Left kidney (tissue), 2 donors: Measurements from ENCODE around the gene LILRA1. TPM values are rescaled to one million over a fixed set of nuclear protein-coding genes. Genes with fewer than 3 reads are reported as not detected.
"Not testable (repeated sequence)": the region's sequence is repeated elsewhere in the genome, so short reads cannot be mapped to it uniquely, and the experiment has no call there.

Experiments used
- DNase-seq: peaks from one replicate; pipeline ENCODE4 v3.0.0-alpha.2; 2013
- polyA plus RNA-seq: library from polyadenylated mRNA; unstranded; fragments of 120-200 nt; gene quantifications from one replicate; pipeline ENCODE4 v1.2.1, GENCODE V29; 2013; ENCODE audit not compliant: insufficient read length

The LILRA1 gene
- polyA plus RNA-seq, 1 donor = 0.32 TPM

DNA sequence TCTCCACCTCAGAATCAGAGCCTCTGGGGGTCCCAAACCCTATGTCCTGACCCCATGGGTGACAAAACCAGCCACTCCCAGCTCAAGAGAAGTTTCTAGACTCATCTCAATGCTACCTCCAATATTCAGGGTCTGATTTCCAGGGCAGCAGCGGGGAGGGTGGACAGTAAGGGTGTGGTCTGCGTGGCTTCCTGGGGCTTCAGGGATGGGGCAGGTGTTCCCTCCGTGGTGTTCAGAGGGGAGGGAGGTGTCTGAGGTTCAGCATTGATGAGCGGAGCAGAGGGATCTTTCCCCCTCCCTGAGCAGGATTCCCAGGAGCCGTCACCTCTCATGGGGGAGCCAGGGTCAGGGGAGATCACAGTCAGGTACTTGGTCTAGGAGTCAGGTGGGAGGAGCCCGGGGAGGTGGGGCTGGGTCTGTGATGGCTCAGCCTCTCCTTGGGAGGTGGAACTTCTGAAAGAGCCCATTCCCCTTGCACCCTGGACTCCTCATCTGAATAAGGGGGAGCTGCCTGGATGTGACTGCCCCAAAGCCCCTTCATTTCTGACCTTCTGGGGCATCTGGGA lies 16.9 kb upstream of the LILRA1 start:
- no peak for DNase-seq

DNA sequence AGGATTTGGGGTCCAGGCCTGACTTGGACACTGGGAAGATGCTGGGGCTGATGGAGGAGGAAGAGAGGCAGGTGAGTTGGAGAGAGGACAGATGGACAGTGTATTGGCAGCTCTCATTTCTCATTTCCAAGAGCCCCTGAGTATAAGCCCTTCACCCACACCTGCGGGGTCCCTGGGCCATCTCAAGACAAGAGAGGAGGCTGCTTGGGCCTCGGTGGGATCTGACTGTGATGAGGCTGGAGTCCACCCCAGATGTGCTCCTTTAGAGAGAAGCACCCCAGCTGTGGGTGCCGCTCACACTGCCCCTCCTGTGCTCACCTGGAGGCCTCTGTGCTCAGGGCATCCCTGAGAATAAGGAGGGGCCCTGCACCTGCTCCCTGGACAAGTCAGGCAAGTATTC lies 16.1 kb upstream of the LILRA1 start:
- no peak for DNase-seq

DNA sequence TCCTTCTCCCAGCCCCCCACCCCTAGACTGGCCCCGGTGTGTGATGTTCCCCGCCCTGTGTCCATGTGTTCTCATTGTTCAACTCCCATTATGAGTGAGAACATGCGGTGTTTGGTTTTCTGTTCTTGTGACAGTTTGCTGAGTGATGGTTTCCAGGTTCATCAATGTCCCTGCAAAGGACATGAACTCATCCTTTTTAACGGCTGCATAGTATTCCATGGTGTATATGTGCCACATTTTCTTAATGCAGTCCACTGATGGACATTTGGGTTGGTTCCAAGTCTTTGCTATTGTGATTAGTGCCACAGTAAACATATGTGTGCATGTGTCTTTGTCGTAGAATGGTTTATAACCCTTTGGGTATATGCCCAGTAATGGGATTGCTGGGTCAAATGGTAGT lies 15.2 kb upstream of the LILRA1 start:
- not testable (repeated sequence) for DNase-seq

DNA sequence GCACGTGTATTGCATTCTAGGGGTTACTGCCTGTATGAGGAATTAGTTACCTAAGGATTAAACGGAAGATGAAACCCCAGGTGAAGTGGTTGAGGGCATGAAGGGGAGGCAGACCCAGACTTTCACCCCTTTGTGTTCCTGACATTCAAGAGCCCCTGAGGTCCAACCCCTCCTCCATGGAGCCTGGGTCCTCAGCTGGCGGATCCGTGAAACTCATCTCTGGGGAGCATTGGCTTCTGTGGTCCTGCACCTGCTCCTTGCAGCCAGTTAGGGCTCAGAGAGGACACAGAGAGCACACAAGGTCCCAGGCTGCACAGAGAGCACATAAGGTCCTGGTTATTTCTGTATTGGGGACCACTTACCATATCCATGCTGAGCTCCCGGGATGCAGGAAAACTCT lies 7.0 kb upstream of the LILRA1 start:
- no peak for DNase-seq

DNA sequence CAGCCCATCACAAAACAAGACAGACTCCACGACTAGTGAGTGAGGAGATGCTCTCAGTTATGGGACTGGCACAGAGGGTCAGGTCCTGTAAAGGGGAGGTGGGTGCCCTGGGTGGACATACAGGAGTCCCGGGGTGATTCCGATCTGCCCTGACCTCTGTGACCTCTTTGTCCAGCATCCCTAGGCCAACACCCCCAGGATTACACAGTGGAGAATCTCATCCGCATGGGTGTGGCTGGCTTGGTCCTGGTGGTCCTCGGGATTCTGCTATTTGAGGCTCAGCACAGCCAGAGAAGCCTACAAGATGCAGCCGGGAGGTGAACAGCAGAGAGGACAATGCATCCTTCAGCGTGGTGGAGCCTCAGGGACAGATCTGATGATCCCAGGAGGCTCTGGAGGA lies 6.4 kb upstream of the LILRA1 start:
- no peak for DNase-seq

DNA sequence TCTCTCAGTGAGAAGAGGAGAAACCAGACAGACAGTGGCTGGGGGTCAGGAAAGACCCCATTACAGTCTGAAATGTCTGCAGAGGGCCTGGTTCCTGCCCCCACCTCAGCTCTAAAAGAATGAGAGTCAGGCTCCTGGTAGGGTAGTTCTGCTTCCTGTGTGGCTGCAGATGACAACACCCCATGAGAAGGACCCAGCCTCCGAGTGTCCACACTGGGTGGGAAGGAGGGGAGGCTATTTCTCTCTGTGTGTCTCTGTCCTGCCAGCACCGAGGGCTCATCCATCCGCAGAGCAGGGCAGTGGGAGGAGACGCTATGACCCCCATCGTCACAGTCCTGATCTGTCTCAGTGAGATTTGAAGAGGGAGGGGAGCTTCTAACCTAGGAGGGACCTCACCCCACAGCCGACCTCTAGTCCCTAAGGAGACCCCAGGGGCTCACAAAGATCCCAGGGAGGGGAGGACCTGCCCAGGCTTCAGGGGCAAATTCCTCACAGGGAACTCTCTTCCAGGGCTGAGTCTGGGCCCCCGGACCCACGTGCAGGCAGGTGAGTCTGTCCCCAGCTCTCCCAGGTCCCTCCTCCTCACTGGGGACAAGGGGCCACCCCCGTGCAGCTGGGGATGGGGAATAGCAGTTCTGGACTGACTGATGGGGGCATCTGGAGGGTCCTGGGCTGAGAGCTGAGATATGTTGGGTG lies 647 bp downstream of the LILRA1 start:
- DNase-seq = not testable (repeated sequence)

DNA sequence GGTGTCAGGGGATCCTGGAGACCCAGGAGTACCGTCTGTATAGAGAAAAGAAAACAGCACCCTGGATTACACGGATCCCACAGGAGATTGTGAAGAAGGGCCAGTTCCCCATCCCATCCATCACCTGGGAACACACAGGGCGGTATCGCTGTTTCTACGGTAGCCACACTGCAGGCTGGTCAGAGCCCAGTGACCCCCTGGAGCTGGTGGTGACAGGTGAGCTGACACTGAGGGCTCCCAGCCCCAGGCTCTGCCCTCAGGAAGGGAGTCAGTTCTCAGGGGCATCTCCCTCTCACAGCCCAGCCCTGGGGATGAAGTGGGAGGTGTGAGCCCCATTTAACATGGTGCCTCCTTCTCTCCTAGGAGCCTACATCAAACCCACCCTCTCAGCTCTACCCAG lies 1.3 kb downstream of the LILRA1 start:
- DNase-seq = no peak

DNA sequence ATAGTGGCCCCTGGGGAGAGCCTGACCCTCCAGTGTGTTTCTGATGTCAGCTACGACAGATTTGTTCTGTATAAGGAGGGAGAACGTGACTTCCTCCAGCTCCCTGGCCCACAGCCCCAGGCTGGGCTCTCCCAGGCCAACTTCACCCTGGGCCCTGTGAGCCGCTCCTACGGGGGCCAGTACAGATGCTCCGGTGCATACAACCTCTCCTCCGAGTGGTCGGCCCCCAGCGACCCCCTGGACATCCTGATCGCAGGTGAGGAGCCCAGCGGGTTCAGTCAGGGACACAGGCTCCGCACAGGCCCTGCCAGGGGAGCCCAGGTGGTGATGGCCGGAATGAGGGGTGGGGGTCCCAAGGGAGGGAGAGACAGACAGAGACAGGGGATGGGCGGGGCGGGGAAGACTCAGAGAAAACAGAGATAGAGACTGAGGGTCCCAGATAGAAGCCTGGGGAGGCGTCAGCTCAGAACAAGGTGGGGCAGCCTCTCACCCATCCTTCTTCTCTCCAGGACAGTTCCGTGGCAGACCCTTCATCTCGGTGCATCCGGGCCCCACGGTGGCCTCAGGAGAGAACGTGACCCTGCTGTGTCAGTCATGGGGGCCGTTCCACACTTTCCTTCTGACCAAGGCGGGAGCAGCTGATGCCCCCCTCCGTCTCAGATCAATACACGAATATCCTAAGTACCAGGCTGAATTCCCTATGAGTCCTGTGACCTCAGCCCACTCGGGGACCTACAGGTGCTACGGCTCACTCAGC lies 2.4 kb downstream of the LILRA1 start:
- not testable (repeated sequence) for DNase-seq

DNA sequence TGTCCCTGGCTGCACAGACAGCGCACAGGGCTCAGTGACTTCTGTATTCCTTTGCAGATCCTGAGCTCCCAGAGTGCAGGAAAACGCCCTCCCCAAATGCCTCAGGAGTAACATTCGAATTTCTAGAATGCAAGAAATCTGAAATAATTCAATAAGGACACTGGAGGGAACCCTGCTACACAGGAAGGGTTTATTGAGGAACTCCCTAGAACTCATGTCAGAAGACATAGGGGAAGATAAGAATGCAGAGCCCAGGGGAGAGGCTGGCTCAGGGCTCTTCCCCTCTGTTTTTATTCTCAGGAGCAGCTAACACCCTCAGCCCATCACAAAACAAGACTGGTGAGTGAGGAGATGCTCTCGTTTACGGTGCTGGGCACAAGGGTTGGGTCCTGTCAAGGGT lies 6.8 kb downstream of the LILRA1 start:
- DNase-seq = no peak

DNA sequence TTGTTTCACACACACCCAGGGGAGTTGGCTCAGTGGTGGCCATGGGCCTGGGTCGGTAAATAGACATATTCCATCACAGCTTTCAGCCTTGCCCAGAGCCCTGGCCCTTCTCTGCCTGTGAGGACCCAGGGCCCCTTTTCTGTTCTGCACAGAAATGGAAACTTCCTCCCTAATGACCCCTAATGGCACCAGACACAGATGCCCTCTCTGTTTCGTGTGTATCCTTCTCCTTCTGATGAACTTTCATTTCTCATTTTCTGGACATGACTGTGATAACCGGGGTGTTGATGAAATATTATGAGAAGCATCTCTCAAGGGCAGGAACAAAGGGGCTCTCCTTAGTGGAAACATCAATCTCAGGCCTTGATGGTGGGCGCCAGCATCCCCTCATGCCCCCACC lies 12.8 kb downstream of the LILRA1 start:
- DNase-seq = no peak

DNA sequence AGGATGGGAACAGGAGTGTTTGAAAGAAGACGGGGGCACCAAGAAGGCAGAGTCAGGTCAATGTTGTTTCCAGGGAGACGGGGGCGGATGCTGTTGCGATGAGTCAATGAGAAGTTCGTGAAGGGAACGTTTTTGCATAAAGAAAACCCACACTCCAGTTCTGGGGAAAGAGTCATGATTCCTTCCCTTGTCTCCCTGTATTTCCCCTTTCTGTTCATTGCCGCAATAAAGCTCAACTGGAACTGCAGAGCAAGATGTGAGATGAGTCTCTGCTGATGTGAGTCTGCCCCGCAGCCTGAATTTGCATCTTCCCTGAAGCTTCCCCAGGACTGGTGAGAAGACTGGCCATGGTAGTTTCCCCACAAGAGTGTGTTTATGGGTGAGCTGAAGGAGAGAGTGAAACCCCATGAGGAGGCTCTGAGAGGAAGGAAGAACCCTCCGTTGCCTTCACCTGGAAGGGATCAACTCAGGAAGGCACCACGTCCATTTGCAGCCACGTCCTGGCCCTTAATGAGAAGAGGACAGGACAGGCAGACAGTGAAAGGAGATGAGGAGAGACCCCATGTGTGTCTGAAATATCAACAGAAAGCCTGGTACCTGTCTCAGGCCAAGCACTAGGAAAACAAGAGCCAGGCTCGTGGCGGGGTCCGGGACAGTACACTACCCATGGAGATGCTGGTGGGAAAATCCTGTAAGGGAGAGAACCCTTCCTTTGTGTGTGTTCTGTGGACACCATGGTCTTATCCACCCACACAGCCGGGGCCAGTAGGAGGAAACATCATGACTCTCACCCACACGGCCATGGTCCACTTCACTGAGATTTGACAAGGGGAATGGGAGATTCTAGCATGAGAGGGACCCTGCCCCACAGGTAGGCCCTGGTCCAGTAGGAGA lies 13.7 kb downstream of the LILRA1 start:
- no peak for DNase-seq

DNA sequence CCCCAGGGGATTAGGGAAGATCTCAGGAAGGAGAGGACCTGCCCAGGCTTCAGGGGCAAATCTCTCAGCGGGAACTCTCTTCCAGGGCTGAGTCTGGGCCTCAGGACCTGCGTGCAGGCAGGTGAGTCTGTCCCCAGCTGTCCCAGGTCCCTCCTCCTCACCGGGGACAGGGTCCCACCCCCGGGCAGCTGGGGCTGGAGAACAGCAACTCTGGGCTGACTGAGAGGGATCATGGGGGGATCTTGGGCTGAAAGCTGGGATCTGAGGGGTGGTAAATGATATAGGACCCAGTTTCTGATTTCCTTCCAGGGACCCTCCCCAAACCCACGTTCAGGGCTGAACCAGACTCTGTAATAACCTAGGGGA lies 14.3 kb downstream of the LILRA1 start:
- no peak for DNase-seq

DNA sequence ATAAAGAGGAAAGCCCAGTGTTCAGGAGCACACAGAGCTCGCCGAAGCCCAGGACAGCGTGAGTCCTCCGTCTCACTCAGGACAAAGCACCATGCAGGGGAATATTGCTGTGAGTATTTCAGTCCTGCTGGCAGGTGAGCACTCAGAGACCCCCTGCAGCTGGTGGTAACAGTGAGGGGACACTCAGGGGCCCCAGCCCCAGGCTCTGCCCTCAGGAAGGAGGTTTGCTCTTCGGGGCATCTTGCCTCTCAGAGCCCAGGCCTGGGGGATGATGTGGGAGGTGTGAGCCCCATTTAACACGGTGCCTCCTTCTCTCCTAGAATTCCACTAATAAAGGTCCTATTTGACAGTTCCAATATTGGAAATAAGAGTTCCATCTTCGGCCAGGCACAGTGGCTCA lies 14.8 kb downstream of the LILRA1 start:
- DNase-seq = no peak

DNA sequence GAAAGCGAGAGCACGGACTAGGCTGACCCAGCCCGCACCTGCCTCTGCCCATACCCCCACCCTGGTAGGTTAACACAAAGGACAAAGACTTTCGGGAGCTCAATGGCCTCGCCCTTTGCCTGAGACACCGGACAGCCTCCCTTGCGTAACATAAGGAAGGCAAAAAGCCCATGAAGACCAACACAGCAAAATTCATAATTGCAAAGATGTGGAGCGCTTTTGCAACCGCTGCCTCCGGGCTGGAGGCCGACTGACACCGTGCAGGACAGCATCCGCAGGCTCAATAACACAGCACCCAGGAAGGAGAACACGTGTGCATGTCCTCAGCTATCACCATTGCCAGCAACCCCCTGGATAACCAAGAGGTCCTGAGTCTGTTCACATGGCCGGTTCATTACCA lies 15.4 kb downstream of the LILRA1 start:
- no peak for DNase-seq

DNA sequence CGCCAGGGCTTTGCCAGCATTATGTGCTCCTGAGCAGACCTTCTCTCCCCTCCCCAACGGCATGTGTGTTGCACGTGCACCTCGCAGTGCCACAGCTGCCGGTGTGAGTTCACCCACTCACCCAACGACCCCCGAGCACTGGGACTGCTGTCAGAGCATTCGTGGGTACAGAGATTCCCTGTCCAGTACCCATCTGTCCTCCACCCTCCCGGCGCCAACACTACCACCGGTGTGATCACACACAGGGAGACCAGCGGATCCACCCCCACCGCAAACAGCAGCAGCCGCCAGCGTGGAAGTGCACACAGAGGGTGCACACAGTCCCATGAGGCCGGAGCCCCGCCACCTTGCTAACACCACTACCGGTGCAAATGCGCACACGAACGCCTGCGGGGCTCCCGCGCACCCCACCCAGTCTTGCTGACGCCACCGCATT lies 15.9 kb downstream of the LILRA1 start:
- no peak for DNase-seq

DNA sequence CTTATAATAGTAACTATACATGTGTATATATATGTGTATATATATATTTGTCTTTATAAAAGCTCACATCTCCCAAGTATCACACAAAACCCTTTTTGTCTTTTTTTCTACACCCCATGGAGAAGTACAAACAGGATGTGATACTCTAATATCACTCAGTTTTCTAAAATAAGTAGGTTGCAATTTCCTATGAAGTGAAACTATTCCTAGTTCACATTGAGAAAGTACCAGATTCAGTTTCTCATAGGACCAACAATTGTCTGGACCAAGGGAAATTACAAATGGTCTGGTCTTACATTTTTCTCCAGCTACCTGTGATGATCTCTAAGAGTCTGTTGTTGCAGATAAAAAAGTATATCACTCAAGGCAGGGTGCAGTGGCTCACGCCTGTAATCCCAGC lies 19.0 kb downstream of the LILRA1 start:
- DNase-seq = no peak

DNA sequence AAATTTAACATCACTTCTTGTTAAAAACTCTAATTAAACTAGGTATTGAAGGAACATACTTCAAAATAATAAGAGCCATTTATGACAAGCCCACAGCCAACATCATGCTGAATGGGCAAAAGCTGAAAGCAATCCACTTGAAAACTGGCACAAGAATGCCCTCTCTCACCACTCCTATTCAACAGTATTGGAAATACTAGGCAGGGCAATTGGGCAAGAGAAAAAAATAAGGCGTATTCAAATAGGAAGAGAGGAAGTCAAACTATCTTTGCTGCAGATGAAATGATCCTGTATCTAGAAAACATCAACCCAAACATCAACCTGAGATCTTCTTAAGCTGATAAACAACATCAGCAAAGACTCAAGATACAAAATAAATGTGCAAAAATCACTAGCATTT lies 21.3 kb downstream of the LILRA1 start:
- no peak for DNase-seq

DNA sequence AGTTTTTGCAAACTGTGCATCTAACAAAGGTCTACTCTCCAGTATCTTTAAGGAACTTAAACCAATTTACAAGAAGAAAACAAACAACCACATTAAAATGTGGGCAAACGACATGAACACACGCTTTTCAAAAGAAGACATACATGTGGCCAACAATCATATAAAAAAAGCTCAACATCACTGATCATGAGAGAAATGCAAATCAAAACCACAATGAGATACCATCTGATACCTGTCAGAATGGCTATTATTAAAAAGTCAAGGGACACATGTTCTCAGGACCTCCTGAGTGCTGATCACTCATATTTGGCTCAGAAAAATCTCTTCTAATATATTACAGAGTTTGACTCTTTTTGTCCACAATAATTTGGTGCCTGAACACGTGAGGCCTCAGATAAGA lies 22.6 kb downstream of the LILRA1 start:
- DNase-seq = no peak

DNA sequence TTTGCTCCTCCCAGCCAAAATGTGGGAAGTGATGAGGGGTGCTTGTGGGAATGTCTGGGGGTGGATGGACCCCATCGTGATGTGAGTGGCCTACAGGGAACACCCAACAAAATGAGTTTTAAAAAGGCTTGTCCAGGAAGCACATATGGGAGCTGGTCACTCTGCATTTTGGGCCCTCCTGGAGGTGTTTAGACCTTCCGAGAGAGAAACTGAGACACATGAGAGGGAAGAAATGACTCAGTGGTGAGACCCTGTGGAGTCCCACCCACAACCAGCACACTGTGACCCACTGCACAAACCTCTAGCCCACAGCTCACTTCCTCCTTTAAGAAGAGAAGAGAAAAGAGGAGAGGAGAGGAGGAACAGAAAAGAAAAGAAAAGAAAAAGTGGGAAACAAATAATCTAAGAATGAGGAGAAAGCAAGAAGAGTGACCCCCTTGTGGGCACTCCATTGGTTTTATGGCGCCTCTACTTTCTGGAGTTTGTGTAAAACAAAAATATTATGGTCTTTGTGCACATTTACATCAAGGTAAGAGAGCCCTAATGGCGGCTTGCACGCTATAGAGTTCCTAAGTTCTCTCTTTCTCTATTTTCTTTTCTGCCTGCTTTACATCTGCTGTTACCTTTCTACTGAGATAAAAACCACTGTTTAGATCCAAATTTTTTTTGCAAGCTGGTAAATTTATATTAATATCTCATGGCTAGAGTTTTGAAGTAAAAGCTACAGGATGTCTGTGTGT lies 23.6 kb downstream of the LILRA1 start:
- no peak for DNase-seq

DNA sequence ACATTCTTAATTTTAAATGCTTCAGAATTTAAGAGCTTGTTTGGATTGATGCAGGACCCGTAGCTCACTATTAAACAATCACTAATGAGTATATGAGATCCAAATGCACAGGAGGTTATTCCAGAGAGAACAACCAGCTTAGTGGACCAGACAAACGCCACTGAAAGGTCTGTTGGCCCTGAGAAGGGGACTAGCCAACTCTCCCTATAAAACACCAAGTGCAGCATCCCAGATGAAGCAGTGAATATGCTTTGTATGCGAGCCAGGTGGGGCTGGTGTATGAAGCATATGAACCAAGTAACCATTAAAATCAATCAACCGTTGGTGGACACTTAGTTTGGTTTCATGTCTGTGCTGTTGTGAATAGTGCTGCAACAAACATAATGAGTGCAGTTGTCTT lies 27.0 kb downstream of the LILRA1 start:
- DNase-seq = no peak

DNA sequence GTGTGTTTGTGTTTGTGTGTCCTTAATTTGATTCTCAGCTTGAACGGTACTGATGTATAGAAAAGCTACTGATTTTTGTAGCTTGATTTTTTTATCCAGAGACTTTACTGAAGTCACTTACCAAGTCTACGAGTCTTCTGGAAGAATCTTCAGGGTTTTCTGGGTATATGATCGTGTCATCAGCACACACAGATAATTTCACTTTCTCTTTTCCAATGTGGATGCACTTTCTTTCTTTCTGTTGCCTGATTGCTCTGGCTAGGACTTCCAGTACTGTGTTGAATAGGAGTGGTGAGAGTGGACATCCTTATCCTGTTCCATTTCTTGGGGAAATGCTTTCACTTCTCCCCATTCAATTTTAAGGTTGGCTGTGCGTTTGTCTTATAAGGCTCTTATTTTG lies 29.0 kb downstream of the LILRA1 start:
- no peak for DNase-seq

DNA sequence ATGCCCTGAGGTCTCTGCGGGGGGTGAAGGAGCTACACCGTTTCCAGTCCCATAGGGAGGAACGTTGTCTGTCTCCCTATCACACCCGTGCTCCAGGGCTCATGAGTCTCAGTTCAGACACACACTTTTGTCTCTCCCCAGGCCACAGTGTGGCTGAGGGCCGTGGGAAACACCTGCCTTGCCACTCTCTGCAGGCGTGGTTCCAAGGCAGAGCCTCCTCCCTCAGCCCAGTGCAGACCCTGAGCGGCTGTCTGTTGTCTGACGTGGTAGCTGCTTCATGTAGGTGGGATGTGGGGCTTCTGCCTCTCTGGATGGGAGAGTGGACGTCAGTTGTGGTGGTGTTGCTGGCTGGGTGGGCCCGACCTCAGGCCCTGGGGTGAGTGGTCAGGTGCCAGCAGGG lies 30.8 kb downstream of the LILRA1 start:
- not testable (repeated sequence) for DNase-seq
